BJ (cell line): Measurements from ENCODE around the gene RIMBP2. TPM values are rescaled to one million over a fixed set of nuclear protein-coding genes. Genes with fewer than 3 reads are reported as not detected.

ENCODE experiments used
- CTCF ChIA-PET: fragments of 350-600 bp; formaldehyde crosslinking; extraction: SDS; loops from one replicate; lab custom pipeline; 2021; ENCODE audit warnings: antibody characterized with exemption, inconsistent platforms; lab: Yijun Ruan, JAX
- POLR2A ChIA-PET: fragments of 300-600 bp; sonication (Branson Sonifier 250); formaldehyde crosslinking; extraction: SDS; loops from one replicate; lab custom pipeline; 2021; ENCODE audit warnings: antibody characterized with exemption; lab: Charles Lee
- DNase-seq: peaks from one replicate; pipeline ENCODE4 v3.0.0-alpha.2; 2011; ENCODE audit warnings: low read depth
- H3K27me3 ChIP-seq: 2 replicates; pipeline ENCODE4 v1.6.0; 2011; ENCODE audit warnings: low read length; ENCODE audit not compliant: control insufficient read depth, insufficient read depth
- H3K36me3 ChIP-seq: 2 replicates; pipeline ENCODE4 v1.5.1; 2011; ENCODE audit warnings: low read length; ENCODE audit not compliant: control insufficient read depth, insufficient read depth
- H3K4me3 ChIP-seq: 2 replicates; pipeline ENCODE4 v1.5.1; 2011; ENCODE audit warnings: low read depth, mild to moderate bottlenecking, control low read depth, low read length
- polyA plus RNA-seq: library from polyadenylated mRNA; depleted of rRNA; stranded (reverse); fragments of >200 nt; gene quantifications from 2 replicates; pipeline ENCODE4 v1.2.3, GENCODE V29; 2011
- TF ChIP-seq, protein P1 (sequence below): IDR thresholded peaks from 2 replicates; pipeline ENCODE4 v1.5.1; 2011; ENCODE audit warnings: low read depth, mild to moderate bottlenecking, control low read depth, inconsistent platforms, low read length, moderate library complexity; ENCODE audit not compliant: insufficient read depth

The RIMBP2 gene
- polyA plus RNA-seq, 1 experiment, result 0.05 TPM

DNA sequence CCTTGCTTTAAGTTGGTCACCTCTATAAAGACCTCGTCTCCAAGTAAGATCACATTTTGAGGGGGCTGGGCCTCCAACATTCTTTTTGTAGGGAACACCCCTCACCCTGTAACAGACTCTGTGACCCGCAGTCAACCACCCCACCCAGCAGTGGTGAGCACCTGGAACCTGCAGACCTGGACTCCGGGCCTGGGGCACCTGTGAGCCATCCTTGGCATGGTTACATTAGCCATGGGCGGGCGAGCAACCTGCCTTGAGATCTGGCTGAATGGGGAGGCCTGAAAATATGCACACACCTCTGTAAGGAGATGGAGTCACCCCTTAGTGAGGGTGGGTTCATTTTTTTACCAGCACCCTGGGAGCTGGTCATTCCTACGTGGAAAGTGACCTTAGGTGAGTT is 95.3 kb downstream of the RIMBP2 start:
- ChIA-PET POLR2A (no interaction called here), CTCF (no interaction called here)
- TF ChIP-seq, protein P1, sequence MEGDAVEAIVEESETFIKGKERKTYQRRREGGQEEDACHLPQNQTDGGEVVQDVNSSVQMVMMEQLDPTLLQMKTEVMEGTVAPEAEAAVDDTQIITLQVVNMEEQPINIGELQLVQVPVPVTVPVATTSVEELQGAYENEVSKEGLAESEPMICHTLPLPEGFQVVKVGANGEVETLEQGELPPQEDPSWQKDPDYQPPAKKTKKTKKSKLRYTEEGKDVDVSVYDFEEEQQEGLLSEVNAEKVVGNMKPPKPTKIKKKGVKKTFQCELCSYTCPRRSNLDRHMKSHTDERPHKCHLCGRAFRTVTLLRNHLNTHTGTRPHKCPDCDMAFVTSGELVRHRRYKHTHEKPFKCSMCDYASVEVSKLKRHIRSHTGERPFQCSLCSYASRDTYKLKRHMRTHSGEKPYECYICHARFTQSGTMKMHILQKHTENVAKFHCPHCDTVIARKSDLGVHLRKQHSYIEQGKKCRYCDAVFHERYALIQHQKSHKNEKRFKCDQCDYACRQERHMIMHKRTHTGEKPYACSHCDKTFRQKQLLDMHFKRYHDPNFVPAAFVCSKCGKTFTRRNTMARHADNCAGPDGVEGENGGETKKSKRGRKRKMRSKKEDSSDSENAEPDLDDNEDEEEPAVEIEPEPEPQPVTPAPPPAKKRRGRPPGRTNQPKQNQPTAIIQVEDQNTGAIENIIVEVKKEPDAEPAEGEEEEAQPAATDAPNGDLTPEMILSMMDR, result no peak
- no peaks in the 10 kb centered on the region for H3K36me3 ChIP-seq
- no peak for DNase-seq
- no peaks in the 10 kb centered on the region for H3K27me3 ChIP-seq
- H3K4me3 ChIP-seq, result no peak overlapping the region

DNA sequence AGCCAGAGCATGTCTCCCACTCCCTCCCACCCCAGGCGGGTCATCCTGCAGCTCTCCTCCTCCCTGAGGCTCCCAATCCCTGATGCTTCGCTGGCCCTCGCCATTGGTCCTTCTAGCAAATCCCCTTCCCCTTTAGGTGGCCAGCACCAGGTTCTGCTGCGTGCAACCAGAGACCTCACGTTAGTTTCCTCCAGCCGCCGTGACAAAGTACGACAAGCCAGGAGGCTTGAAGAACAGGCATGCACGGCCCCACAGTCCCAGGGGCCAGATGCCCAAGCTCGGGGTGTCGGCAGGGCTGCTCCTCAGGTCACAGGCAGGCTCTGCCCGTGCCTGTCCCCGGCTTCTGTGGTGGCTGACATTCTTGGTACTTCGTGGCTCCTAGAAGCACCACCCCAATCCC is 95.8 kb downstream of the RIMBP2 start:
- no peak for DNase-seq
- ChIA-PET CTCF (no interaction called here), POLR2A (no interaction called here)
- TF ChIP-seq, protein P1, result no peak
- no peaks in the 10 kb centered on the region for H3K27me3 ChIP-seq
- H3K36me3 ChIP-seq, result no peaks in the 10 kb centered on the region
- no peak overlapping the region for H3K4me3 ChIP-seq

DNA sequence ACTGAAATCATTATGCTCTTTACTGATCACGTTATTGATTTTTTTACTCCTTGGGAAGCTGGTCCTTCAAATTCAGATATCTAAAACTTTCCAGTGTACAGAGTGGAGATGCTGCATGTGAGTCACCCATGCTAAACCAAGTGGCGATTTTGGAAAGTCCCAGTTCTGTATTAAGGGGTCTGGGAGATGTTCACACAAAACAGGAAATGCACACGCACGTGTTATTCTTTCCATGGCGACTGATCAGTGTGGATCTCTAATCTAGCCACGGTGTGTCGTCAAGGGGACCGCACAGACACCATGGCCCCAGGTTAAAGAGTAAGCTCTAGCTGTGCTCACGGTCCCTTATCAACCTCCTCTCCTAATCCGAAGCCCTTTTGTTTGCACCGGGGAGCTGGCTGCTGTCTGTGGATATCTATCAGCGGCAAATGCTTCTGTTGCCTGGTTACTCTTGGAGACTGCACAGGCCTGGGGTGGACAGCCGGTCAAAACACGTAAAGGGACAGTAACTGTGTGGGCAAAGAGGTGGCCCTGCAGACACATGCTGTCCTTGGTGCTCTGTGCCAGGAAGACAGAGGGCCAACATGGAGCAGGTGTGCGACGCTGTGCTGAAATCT is 96.6 kb downstream of the RIMBP2 start:
- no peak for DNase-seq
- ChIA-PET POLR2A (no interaction called here), CTCF (no interaction called here)
- TF ChIP-seq, protein P1, result no peak
- Histone ChIP-seq H3K27me3 (no peaks in the 10 kb centered on the region), H3K4me3 (no peak overlapping the region), H3K36me3 (no peaks in the 10 kb centered on the region)

DNA sequence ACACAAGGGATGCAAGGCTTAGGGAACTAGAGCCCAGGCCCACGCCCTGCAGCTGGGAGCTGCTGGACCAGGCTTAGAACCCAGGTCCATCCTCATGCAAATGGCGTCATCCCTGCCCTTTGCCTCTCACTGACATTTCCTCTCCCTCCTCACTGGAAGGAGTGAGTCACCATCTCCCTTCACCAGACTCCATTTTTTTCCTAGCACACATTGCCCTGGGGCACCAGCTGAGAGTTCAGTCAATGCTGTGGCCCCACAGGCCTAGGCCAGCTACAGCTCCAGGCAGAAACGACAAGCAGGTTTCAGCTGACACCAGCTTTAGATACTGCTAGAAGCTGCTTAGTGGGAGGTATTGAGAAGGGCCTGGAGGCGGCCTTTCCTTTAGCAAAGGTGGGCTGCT is 98.9 kb downstream of the RIMBP2 start:
- no peak for DNase-seq
- ChIA-PET CTCF (no interaction called here), POLR2A (no interaction called here)
- TF ChIP-seq, protein P1, result no peak
- Histone ChIP-seq H3K4me3 (no peak overlapping the region), H3K36me3 (no peaks in the 10 kb centered on the region), H3K27me3 (no peaks in the 10 kb centered on the region)

DNA sequence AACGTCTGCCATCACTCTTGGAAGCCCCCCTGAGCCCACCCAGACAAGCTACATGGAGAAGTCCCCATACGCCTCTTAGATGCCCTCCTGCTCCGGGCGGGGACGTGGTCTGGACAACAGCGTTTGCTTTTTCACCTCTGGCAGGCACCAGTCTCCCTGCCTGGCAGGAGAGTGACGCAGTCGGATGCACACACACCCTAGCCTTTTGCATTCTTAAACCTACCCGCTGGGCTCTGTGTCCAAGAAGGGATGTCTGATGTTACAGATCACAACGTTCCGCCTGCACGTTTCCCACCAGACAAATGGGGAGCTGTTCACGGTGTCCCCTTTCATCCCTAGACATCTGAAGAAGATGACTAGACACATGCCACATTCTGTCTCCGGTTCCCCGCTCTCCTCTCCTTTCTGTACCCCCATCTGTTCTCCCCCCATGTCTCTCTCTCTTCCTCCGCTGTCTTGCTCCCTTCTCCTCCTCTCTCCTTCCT is 100.2 kb downstream of the RIMBP2 start:
- POLR2A ChIA-PET, result no interaction called here
- TF ChIP-seq, protein P1, result no peak
- H3K36me3 ChIP-seq, result no peaks in the 10 kb centered on the region
- CTCF ChIA-PET, result no interaction called here
- no peaks in the 10 kb centered on the region for H3K27me3 ChIP-seq
- no peak overlapping the region for H3K4me3 ChIP-seq
- no peak for DNase-seq
